Panc1 (cell line): ENCODE measurements around the gene GEMIN4. TPM values are rescaled to one million over a fixed set of nuclear protein-coding genes. Genes with fewer than 3 reads are reported as not detected.
"Not testable (repeated sequence)": the region's sequence is repeated elsewhere in the genome, so short reads cannot be mapped to it uniquely, and the experiment has no call there.

ENCODE experiments used
- ATAC-seq: fragments of 200-7000 bp; cut with Tn5 transposase; 2 replicates; pipeline ENCODE4 v1.9.1; 2020; ENCODE audit warnings: mild to moderate bottlenecking, moderate library complexity
- BruUV-seq: library from RNA; stranded (reverse); fragments of 400-500 nt; replicated peaks from 2 replicates; lab custom pipeline; 2021; lab: Mats Ljungman, UMichigan
- CTCF ChIA-PET: fragments of 300-600 bp; sonication (Branson Sonifier 250); formaldehyde crosslinking; loops from one replicate; lab custom pipeline; 2022; ENCODE audit warnings: antibody characterized with exemption; lab: Charles Lee
- POLR2A ChIA-PET: fragments of 300-600 bp; sonication (Branson Sonifier 250); formaldehyde crosslinking; loops from one replicate; lab custom pipeline; 2022; ENCODE audit warnings: antibody characterized with exemption; lab: Charles Lee
- DNase-seq: peaks from one replicate; pipeline ENCODE4 v3.0.0-alpha.2; 2010; ENCODE audit warnings: low read depth, low spot score
- H3K27ac ChIP-seq: 2 replicates; pipeline ENCODE4 v1.5.1; 2011; ENCODE audit warnings: mild to moderate bottlenecking, low read length, inconsistent platforms
- H3K27me3 ChIP-seq: fragments of 200-500 bp; sonication (Bioruptor generic); 2 replicates; pipeline ENCODE4 v1.6.0; 2014; ENCODE audit warnings: low read length, inconsistent platforms; ENCODE audit not compliant: control insufficient read depth, insufficient read depth
- H3K36me3 ChIP-seq: fragments of 200-500 bp; sonication (Bioruptor generic); 2 replicates; pipeline ENCODE4 v1.5.1; 2014; ENCODE audit warnings: inconsistent platforms, mild to moderate bottlenecking, low read length, moderate library complexity; ENCODE audit not compliant: control insufficient read depth, insufficient read depth
- H3K4me1 ChIP-seq: 2 replicates; pipeline ENCODE4 v1.5.1; 2011; ENCODE audit warnings: inconsistent platforms, mild to moderate bottlenecking, low read length, moderate library complexity; ENCODE audit not compliant: control insufficient read depth, insufficient read depth
- H3K4me3 ChIP-seq, 2 experiments: 2 replicates each; pipeline ENCODE4 v1.5.1; 2011 to 2012; ENCODE audit warnings: low read depth in 2 of 2, low read length in 2 of 2, mild to moderate bottlenecking in 2 of 2, inconsistent platforms in 1 of 2, moderate library complexity in 1 of 2
- H3K9me3 ChIP-seq: fragments of 200-500 bp; sonication (Bioruptor generic); 2 replicates; pipeline ENCODE4 v1.5.1; 2014; ENCODE audit warnings: low read depth, mild to moderate bottlenecking, inconsistent platforms, low read length, moderate library complexity; ENCODE audit not compliant: control insufficient read depth, insufficient read depth
- POLR2AphosphoS5 ChIP-seq: IDR thresholded peaks from 2 replicates; pipeline ENCODE4 v1.6.1; 2012; ENCODE audit warnings: mild to moderate bottlenecking, low read depth, low read length, moderate library complexity
- SIN3A ChIP-seq: IDR thresholded peaks from 2 replicates; pipeline ENCODE4 v1.6.1; 2012; ENCODE audit warnings: low read depth, mild to moderate bottlenecking, low read length, moderate library complexity, borderline replicate concordance; ENCODE audit not compliant: insufficient read depth
- TCF7L2 ChIP-seq: IDR thresholded peaks from 2 replicates; pipeline ENCODE4 v1.6.1; 2011; ENCODE audit warnings: mild to moderate bottlenecking, low read depth, low read length, inconsistent platforms
- in situ Hi-C: cut with HindIII; loops from 2 replicates; pipeline ENCODE4 v1.10.0; 2016; ENCODE audit warnings: low sequenced_read_pairs, low pct_unique_long_range_greater_than_20kb
- intact Hi-C: fragments of 100-400 bp; cut with micrococcal nuclease; formaldehyde crosslinking; loops from one replicate; pipeline ENCODE4 v1.10.0; 2022; ENCODE audit not compliant: unreplicated experiment
- total RNA-seq: library from RNA; stranded (reverse); gene quantifications from one replicate; pipeline ENCODE4 v1.2.1, GENCODE V29; 2021; ENCODE audit not compliant: unreplicated experiment
- TF ChIP-seq, protein P1 (sequence below), 2 experiments: IDR thresholded peaks; 2 replicates each; pipeline ENCODE4 v1.6.1; 2011 to 2012; ENCODE audit warnings: low read depth in 2 of 2, control low read depth in 1 of 2, low read length in 1 of 2, mild to moderate bottlenecking in 1 of 2, moderate library complexity in 1 of 2; ENCODE audit not compliant: insufficient read depth in 1 of 2
- TF ChIP-seq, protein P2 (sequence below): fragments of 450-650 bp; IDR thresholded peaks from 2 replicates; pipeline ENCODE4 v1.5.1; 2017; ENCODE audit warnings: mild to moderate bottlenecking

Gene GEMIN4
- total RNA-seq, 1 experiment from 2014 or later = 34.9 TPM

DNA sequence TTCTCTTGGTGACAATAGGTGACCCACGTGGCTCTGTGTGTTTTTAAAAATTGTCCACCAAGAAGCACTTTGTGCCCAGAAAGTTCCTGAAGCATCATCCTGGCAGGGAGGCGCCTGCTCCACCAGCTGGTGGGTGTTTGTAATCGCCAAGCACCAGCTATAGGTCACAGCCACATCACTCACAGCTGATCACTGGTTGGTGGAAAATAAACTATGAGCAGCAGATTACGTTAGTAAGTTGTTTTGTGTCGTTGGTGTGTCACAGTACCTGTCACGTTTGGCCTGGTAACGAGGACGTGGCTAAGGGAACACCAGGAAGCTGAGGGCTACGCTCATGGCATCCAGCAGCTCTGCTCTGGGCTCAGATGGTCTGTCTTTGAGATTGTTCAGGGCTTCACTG, 40.2 kb upstream of the GEMIN4 start:
- intact Hi-C loops = no loop called here
- no peaks in the 10 kb centered on the region; the same call in 1 of the 2 replicates for H3K36me3 ChIP-seq
- in situ Hi-C loops = no loop called here
- no peaks in the 10 kb centered on the region for H3K9me3 ChIP-seq
- no peak overlapping the region for H3K4me3 ChIP-seq
- ATAC-seq (no peak), DNase-seq (no peak)
- peaks cover 17% of the 10 kb centered on the region for H3K4me1 ChIP-seq
- TF ChIP-seq, protein P1, sequence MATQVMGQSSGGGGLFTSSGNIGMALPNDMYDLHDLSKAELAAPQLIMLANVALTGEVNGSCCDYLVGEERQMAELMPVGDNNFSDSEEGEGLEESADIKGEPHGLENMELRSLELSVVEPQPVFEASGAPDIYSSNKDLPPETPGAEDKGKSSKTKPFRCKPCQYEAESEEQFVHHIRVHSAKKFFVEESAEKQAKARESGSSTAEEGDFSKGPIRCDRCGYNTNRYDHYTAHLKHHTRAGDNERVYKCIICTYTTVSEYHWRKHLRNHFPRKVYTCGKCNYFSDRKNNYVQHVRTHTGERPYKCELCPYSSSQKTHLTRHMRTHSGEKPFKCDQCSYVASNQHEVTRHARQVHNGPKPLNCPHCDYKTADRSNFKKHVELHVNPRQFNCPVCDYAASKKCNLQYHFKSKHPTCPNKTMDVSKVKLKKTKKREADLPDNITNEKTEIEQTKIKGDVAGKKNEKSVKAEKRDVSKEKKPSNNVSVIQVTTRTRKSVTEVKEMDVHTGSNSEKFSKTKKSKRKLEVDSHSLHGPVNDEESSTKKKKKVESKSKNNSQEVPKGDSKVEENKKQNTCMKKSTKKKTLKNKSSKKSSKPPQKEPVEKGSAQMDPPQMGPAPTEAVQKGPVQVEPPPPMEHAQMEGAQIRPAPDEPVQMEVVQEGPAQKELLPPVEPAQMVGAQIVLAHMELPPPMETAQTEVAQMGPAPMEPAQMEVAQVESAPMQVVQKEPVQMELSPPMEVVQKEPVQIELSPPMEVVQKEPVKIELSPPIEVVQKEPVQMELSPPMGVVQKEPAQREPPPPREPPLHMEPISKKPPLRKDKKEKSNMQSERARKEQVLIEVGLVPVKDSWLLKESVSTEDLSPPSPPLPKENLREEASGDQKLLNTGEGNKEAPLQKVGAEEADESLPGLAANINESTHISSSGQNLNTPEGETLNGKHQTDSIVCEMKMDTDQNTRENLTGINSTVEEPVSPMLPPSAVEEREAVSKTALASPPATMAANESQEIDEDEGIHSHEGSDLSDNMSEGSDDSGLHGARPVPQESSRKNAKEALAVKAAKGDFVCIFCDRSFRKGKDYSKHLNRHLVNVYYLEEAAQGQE (IDR thresholded peaks at IDR 0.05; ENCODE audit: insufficient read depth in 1 of 2, low read depth in 2 of 2, low read length in 1 of 2) = no peak
- no peak for TF ChIP-seq SIN3A
- TF ChIP-seq POLR2AphosphoS5 = peak; percentile 15; the same call in 1 of the 2 replicates
- ChIA-PET POLR2A (no interaction called here), CTCF (interaction anchor here (0.5 kb wide), 1 partner anchor 144 kb away, joined by 3 read pairs; no protein-coding TSS in a partner anchor)
- no TSS peak for BruUV-seq
- H3K27ac ChIP-seq = 0 out of 2 replicates have a peak overlapping the region, but pooled peaks have one; percentile 23
- H3K27me3 ChIP-seq = no peaks in the 10 kb centered on the region

DNA sequence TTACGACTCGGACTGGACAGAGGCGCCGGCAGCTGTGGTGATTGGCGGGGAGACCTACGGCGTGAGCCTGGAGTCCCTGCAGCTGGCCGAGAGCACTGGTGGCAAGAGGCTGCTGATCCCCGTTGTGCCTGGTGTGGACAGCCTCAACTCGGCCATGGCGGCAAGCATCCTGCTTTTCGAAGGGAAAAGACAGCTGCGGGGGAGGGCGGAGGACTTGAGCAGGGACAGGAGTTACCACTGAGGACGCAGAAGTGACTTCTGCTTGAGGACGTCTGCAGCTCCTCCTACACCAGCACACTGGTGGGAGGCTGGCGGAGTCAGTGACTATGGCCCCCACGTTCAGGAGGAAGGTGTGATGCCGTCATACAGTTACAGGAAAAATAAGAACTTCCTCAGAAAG, 39.8 kb upstream of the GEMIN4 start:
- Histone ChIP-seq H3K36me3 (no peaks in the 10 kb centered on the region; the same call in 1 of the 2 replicates), H3K4me1 (peaks cover 17% of the 10 kb centered on the region), H3K4me3 (no peak overlapping the region), H3K27ac (no peak overlapping the region), H3K27me3 (no peaks in the 10 kb centered on the region), H3K9me3 (no peaks in the 10 kb centered on the region)
- CTCF ChIA-PET = no interaction called here
- TF ChIP-seq POLR2AphosphoS5 = no peak
- no peak for TF ChIP-seq TCF7L2
- TF ChIP-seq SIN3A = no peak
- TF ChIP-seq, protein P1 (IDR thresholded peaks at IDR 0.05; ENCODE audit: insufficient read depth in 1 of 2, low read depth in 2 of 2, low read length in 1 of 2) = no peak
- TF ChIP-seq, protein P2, sequence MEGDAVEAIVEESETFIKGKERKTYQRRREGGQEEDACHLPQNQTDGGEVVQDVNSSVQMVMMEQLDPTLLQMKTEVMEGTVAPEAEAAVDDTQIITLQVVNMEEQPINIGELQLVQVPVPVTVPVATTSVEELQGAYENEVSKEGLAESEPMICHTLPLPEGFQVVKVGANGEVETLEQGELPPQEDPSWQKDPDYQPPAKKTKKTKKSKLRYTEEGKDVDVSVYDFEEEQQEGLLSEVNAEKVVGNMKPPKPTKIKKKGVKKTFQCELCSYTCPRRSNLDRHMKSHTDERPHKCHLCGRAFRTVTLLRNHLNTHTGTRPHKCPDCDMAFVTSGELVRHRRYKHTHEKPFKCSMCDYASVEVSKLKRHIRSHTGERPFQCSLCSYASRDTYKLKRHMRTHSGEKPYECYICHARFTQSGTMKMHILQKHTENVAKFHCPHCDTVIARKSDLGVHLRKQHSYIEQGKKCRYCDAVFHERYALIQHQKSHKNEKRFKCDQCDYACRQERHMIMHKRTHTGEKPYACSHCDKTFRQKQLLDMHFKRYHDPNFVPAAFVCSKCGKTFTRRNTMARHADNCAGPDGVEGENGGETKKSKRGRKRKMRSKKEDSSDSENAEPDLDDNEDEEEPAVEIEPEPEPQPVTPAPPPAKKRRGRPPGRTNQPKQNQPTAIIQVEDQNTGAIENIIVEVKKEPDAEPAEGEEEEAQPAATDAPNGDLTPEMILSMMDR = no peak
- intact Hi-C loops = no loop called here
- ATAC-seq (no peak), DNase-seq (no peak)
- in situ Hi-C loops = no loop called here
- no TSS peak for BruUV-seq
- POLR2A ChIA-PET = no interaction called here

DNA sequence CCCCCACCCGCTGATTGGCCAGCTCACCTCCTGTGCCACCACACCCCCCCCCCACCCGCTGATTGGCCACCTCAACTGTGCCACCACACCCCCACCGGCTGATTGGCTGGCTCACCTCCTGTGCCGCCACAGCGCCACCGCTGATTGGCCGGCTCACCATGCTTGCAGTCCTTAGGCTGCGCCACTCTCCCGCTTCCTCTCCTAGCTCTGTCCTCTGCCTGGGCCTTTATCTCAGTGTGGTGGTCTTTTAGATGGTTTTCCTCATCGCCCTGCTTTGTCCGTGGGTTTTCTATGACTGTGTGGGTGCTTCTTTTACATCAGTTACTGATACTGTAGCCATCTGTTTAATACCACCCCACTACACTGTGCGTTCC, 38.8 kb upstream of the GEMIN4 start:
- BruUV-seq, H3K36me3 ChIP-seq, intact Hi-C loops, H3K27me3 ChIP-seq, H3K9me3 ChIP-seq, DNase-seq, ATAC-seq, H3K4me3 ChIP-seq, H3K27ac ChIP-seq, CTCF ChIA-PET, POLR2A ChIA-PET, in situ Hi-C loops: not testable (repeated sequence)
- peaks cover 17% of the 10 kb centered on the region for H3K4me1 ChIP-seq

DNA sequence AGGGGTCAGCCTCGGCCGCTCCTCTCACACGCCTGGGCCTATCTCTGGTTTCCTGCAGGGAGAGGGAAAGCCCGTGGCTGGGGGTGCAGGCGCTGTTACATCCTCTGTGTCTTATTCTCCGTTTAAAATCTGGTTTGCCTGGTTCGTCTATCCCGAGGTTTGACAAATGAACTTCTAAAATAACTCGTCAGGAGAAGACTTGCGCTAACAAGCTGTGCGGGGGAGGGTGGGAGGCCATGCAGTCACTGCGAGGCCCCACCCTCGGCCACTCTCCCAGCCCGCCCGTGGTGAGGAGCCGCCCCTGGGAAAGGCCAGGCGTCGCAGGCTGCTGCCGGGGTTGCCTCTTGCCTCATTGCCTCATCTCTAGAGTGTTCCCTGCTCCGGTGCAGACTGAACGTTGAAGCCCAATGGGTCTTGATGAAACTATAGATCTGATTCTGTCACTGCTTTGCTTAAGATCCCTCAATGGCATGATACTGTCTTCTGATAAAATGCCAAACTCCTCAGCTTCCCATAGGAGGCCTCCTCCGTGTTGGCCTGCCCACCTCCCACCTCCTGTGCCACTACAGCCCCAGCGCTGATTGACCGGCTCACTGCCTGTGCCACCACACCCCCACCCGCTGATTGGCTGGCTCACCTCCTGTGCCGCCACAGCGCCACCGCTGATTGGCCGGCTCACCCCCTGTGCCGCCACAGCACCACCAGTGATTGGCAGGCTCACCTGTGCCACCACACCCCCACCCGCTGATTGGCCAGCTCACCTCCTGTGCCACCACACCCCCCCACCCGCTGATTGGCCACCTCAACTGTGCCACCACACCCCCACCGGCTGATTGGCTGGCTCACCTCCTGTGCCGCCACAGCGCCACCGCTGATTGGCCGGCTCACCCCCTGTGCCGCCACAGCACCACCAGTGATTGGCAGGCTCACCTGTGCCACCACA, 38.1 kb upstream of the GEMIN4 start:
- H3K27me3 ChIP-seq, H3K9me3 ChIP-seq, in situ Hi-C loops, CTCF ChIA-PET, H3K4me3 ChIP-seq, POLR2A ChIA-PET, H3K36me3 ChIP-seq, H3K27ac ChIP-seq, intact Hi-C loops, BruUV-seq, DNase-seq: not testable (repeated sequence)
- peaks cover 11% of the 10 kb centered on the region for H3K4me1 ChIP-seq
- peak; percentile 49 for ATAC-seq
